Measurements from ENCODE around the gene PCCA.
"Not testable (repeated sequence)": the region's sequence is repeated elsewhere in the genome, so short reads cannot be mapped to it uniquely, and the experiment has no call there.

The PCCA gene, protein sequence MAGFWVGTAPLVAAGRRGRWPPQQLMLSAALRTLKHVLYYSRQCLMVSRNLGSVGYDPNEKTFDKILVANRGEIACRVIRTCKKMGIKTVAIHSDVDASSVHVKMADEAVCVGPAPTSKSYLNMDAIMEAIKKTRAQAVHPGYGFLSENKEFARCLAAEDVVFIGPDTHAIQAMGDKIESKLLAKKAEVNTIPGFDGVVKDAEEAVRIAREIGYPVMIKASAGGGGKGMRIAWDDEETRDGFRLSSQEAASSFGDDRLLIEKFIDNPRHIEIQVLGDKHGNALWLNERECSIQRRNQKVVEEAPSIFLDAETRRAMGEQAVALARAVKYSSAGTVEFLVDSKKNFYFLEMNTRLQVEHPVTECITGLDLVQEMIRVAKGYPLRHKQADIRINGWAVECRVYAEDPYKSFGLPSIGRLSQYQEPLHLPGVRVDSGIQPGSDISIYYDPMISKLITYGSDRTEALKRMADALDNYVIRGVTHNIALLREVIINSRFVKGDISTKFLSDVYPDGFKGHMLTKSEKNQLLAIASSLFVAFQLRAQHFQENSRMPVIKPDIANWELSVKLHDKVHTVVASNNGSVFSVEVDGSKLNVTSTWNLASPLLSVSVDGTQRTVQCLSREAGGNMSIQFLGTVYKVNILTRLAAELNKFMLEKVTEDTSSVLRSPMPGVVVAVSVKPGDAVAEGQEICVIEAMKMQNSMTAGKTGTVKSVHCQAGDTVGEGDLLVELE

DNA sequence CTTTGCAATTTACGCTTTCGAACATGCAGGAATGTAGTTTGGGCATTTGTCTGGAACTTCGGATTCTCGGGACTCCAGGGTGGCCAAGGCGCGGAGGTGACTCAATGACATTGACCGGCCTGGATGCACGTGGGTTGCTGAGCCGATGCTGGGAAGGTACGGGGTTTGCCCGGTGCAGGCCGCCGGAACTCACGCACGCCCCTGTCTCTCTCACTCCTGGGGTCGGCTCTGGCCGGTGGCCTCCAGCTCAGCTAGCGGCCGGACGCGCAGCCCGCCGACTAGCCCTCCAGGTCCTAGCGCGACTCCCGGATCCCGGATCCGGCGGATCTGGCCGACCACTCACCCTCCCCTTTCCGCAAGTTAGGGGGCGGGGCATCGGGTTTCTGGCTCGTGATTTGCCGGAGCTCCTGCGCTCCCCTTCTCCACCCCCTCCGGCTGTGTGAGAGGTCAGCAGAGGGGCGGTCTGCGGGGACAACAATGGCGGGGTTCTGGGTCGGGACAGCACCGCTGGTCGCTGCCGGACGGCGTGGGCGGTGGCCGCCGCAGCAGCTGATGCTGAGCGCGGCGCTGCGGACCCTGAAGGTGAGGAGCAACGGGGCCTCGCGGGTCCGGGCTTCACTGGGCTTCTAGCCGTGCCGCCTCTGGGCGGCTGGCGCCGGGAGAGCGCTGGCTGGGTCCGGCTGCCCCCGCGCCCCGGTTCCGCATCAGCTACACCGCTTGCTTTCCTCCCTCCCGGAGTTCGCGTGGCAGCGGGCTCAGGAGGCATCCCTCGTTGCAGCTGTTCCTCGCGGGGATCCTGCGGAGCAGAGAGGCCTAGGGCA is at the start of gene PCCA:
PCCA (plus strand) TSS at position 450 of the 821 bp plus-strand sequence; CDS start at position 478, 28 bp downstream.
- Mint-ChIP-seq H3K27me3 (no peaks in the 10 kb centered on the region), H3K27ac (peak within 1 kb of the TSS; percentile 83)

DNA sequence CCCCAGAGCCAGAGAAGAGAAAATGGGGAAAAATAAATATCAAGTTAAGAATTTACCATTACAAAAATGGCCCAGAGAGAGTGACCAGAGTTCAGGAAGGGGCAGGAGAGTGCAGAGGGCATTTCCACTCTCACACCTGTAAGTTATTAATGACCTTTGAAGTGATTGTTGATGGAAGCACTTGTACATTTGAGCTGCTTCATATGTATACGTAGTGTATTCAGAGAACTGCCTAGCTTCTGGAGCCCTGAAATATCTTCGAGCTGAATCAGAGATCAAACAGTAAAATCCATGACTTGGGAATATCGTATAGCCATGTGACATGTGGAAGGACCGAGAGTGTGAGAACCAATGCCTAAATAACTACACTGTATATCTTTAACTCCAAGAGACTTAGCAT is 49.2 kb upstream of the PCCA start:
- H3K4me3 Mint-ChIP-seq, result no peak overlapping the region
- H3K9me3 Mint-ChIP-seq, result no peaks in the 10 kb centered on the region
- ATAC-seq (ENCODE audit: low read depth) (no peak), DNase-seq (ENCODE audit: low spot score in 2 of 2) (no peak)
- H3K27me3 Mint-ChIP-seq, result peaks cover 3% of the 10 kb centered on the region
- no peaks in the 10 kb centered on the region for H3K4me1 Mint-ChIP-seq
- H3K27ac Mint-ChIP-seq, result no peak overlapping the region
- H3K36me3 Mint-ChIP-seq, result no peaks in the 10 kb centered on the region

More for the DNA sequence above, at the start of gene PCCA:
- Mint-ChIP-seq H3K9me3 (no peaks in the 10 kb centered on the region), H3K4me1 (peaks cover 21% of the 10 kb centered on the region), H3K36me3 (no peaks in the 10 kb centered on the region), H3K4me3 (peak within 1 kb of the TSS; percentile 93)
- DNase-seq (ENCODE audit: low spot score in 2 of 2), result peak; percentile 29 to 52
- ATAC-seq (ENCODE audit: low read depth), result peak; percentile 81

DNA sequence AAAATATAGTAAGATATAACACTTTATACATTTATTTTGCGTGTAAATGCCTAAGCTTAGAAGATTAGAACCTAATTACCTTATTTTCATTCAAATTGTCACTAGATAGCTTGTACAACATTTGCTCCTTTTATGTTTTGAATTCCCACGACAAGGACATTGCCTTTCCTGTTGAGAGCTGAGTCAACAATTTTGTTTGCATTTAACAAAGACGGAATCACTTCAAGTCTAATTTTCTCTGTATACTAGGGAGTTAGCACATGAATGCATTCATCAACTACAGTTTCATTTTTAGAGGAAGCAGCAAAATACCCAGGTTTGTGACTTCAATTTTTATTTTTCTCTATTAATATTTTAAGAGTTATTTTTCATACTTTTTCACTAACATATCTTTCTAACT is 48.7 kb upstream of the PCCA start:
- H3K9me3 Mint-ChIP-seq, result no peaks in the 10 kb centered on the region
- no peak for ATAC-seq (ENCODE audit: low read depth)

DNA sequence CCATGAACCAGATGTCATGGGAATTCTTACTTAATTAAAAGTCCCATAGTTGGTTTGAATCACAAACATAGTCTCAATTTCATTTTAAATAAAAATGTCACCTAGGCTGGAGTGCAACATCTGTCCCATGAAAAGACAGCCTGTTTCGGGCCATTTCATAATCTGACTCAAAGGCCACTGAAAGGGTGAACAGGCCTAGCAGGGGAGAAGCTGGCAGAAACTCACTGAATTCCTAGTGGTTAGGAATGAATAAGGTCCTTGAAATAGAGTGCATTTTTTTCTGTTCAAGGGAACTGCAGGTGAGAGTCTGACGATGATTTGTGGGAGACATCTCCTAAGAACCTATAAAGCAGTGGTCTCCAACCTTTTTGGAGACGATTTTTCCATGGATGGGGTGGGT is 44.0 kb upstream of the PCCA start:
- H3K27me3 Mint-ChIP-seq, result peaks cover 4% of the 10 kb centered on the region
- no peaks in the 10 kb centered on the region for H3K36me3 Mint-ChIP-seq
- ATAC-seq (ENCODE audit: low read depth) (no peak), DNase-seq (ENCODE audit: low spot score in 2 of 2) (no peak)
- no peak overlapping the region for H3K27ac Mint-ChIP-seq
- H3K9me3 Mint-ChIP-seq, result no peaks in the 10 kb centered on the region
- no peaks in the 10 kb centered on the region for H3K4me1 Mint-ChIP-seq
- no peak overlapping the region for H3K4me3 Mint-ChIP-seq

More for the DNA sequence above, 48.7 kb upstream of the PCCA start:
- H3K4me3 Mint-ChIP-seq, result no peak overlapping the region
- H3K27ac Mint-ChIP-seq, result no peak overlapping the region
- no peaks in the 10 kb centered on the region for H3K4me1 Mint-ChIP-seq
- DNase-seq (ENCODE audit: low spot score in 2 of 2), result no peak
- no peaks in the 10 kb centered on the region for H3K36me3 Mint-ChIP-seq
- H3K27me3 Mint-ChIP-seq, result peaks cover 3% of the 10 kb centered on the region

DNA sequence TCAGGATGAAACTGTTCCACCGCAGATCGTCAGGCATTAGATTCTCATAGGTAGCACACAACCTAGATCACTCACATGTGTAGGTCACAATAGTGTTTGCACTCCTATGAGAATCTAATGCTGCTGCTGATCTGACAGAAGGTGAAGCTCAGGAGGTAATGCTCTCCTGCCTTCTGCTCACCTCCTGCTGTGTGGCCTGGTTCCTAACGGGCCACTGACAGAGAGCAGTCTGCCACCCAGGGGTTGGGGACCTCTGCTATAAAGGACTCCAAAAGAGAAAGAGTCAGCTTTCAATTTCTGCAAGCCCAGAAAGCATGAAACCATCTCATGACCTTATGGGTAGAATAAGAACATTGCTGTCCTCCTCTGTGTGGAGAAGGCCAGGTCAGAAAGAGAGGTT is 43.5 kb upstream of the PCCA start:
- Mint-ChIP-seq H3K36me3 (no peaks in the 10 kb centered on the region), H3K4me1 (no peaks in the 10 kb centered on the region), H3K27me3 (peaks cover 4% of the 10 kb centered on the region), H3K9me3 (no peaks in the 10 kb centered on the region), H3K4me3 (no peak overlapping the region), H3K27ac (no peak overlapping the region)
- no peak for ATAC-seq (ENCODE audit: low read depth)
- DNase-seq (ENCODE audit: low spot score in 2 of 2), result no peak

DNA sequence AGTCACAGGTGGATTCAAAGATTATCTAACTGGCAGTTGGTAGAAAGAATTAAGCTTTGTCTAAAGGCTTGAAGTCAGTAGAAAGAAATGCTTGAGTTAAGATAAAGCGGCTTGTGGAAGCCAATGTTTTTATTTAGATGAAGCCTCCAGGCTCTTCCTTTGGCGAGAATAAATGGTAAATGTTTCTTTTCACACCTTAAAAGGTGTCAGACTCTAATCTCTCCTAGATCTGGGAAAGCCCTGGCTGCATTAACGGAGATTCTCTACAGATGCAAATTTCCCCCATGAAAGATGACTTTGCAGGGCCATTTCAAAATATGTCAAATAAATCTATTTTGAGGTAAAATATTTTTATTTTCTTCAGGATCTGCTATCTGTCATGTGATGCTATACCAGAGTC is 37.8 kb upstream of the PCCA start:
- Mint-ChIP-seq H3K27me3 (peaks cover 2% of the 10 kb centered on the region), H3K4me1 (no peaks in the 10 kb centered on the region), H3K27ac (no peak overlapping the region), H3K36me3 (no peaks in the 10 kb centered on the region), H3K4me3 (no peak overlapping the region), H3K9me3 (no peaks in the 10 kb centered on the region)
- DNase-seq (ENCODE audit: low spot score in 2 of 2) (no peak), ATAC-seq (ENCODE audit: low read depth) (no peak)

DNA sequence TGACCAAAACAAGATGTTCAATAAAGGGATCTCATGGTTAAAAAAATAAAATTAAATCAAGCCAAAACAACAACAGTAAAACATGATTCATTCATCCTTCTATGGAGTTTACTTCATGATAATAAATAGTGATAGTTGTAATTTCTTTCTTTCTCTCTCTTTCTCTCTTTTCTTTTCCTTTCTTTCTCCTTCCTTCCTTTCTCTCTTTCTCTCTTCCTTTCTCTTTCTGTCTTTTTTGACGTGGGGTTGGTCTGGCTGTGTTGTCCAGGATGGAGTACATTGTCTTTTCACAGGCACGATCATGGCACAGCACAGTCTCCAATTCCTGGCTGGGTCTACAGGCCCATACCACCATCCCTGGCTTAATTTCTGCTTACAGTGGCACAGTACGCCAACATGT is 29.1 kb upstream of the PCCA start:
- Mint-ChIP-seq H3K27me3 (peaks cover 7% of the 10 kb centered on the region), H3K4me3 (no peak overlapping the region), H3K36me3 (peaks cover 2% of the 10 kb centered on the region), H3K4me1 (no peaks in the 10 kb centered on the region), H3K9me3 (peaks cover 5% of the 10 kb centered on the region), H3K27ac (no peak overlapping the region)
- DNase-seq (ENCODE audit: low spot score in 2 of 2) (no peak), ATAC-seq (ENCODE audit: low read depth) (no peak)

DNA sequence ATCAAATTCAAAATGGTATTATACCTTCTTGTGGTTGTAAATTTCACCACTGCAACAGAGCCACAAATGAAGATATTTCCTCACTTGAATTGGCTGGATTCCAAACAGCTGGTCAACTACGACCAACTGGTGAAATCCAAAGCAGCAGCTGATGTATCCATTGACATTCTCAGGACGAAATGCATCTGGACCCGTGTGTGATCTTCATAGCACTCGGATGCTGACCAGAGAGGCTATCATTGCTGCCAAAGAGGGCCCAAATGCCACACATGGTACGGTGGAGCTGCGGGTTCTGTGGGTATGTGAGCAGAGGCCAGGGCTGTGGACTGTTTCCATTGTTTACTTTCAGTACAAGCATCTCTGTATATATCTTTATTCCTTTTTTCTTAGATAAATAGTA is 25.6 kb upstream of the PCCA start:
- H3K27me3 Mint-ChIP-seq, result peaks cover 8% of the 10 kb centered on the region
- H3K9me3 Mint-ChIP-seq, result peaks cover 5% of the 10 kb centered on the region
- H3K4me3 Mint-ChIP-seq, result no peak overlapping the region
- DNase-seq (ENCODE audit: low spot score in 2 of 2) (no peak), ATAC-seq (ENCODE audit: low read depth) (no peak)
- peaks cover 2% of the 10 kb centered on the region for H3K36me3 Mint-ChIP-seq
- H3K27ac Mint-ChIP-seq, result no peak overlapping the region
- no peaks in the 10 kb centered on the region for H3K4me1 Mint-ChIP-seq

DNA sequence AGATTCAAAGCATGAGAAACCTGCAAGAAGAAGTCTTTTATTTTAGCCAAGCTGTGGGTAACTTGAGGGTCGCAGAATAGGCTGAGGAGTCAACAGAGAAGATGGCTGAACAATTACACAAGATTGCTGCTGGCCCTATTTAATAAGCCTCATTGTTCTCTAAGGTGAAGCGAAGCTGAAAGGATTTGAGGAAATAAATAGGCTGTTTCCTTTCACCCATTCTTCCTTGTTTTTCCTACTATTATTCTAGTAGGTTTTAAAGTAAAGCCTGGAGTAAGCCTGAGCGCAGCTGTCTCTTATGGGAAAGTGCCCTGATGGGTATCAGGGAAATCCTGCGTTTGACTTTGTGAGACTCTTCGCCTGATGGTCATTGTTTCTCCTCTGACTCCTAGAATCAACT is 25.0 kb upstream of the PCCA start:
- H3K4me3 Mint-ChIP-seq, result no peak overlapping the region
- DNase-seq (ENCODE audit: low spot score in 2 of 2), result no peak

DNA sequence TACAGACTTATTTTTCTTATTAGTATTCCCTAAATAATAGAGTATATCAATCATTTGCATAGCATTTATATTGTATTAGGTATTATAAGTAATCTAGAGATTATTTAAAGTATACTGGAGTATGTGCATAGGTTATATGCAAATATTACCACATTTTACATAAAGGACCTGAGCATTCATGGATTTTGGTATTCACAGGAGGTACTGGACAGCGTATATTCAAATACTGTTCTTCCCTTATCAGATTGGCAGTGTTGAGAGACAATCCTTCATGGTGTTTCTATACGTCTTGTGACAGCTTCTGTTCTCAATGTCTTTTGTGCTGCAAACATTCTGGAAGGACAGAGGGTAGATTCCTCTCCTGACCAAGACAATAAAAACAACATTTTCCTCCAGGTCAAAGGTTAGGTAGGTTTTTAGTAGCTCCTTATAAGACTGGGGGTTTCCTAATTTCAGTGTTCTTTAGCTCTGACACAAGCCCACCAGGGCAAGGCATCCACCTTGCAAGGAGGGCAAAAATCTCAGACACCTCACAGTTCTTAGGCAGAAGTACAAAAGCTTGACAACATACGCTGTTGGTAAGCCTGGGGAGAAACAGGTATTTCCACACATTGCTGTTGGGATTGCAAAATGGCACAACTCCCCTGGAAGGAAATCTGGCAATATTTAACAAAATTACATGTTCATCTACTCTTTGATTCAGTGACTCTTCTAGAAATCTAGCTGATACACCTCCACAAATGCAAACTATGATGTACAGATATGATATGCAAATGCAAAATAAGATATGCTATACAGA is 20.6 kb upstream of the PCCA start:
- ATAC-seq (ENCODE audit: low read depth), result no peak
- Mint-ChIP-seq H3K27me3 (peaks cover 1% of the 10 kb centered on the region), H3K4me1 (no peaks in the 10 kb centered on the region), H3K27ac (no peak overlapping the region), H3K4me3 (no peak overlapping the region), H3K9me3 (no peaks in the 10 kb centered on the region), H3K36me3 (no peaks in the 10 kb centered on the region)
- no peak for DNase-seq (ENCODE audit: low spot score in 2 of 2)

More for the DNA sequence above, 25.0 kb upstream of the PCCA start:
- H3K27me3 Mint-ChIP-seq, result peaks cover 8% of the 10 kb centered on the region
- no peak overlapping the region for H3K27ac Mint-ChIP-seq
- ATAC-seq (ENCODE audit: low read depth), result no peak
- H3K4me1 Mint-ChIP-seq, result no peaks in the 10 kb centered on the region
- H3K9me3 Mint-ChIP-seq, result peaks cover 4% of the 10 kb centered on the region
- no peaks in the 10 kb centered on the region for H3K36me3 Mint-ChIP-seq

DNA sequence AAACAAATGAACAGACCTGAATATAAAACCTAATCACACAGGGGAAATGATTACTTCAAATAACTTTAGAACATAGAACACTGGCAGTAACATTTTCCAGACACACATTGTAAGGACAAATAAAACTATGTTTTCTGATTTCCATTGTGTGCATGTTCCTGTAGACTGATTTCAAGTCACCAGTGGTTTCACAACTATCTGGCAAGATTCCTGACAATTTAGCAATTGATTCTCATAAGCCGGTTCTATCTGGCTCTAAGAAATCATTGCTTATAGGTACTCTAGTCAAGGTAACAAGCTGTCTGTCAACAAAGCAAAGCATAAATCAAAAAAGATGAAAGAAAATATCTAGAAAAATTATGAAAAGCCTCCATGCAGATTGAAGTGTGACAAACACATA is 19.6 kb upstream of the PCCA start:
- Mint-ChIP-seq H3K27me3 (peaks cover 1% of the 10 kb centered on the region), H3K36me3 (no peaks in the 10 kb centered on the region), H3K4me3 (no peak overlapping the region), H3K4me1 (no peaks in the 10 kb centered on the region), H3K9me3 (no peaks in the 10 kb centered on the region), H3K27ac (no peak overlapping the region)
- DNase-seq (ENCODE audit: low spot score in 2 of 2) (no peak), ATAC-seq (ENCODE audit: low read depth) (no peak)

DNA sequence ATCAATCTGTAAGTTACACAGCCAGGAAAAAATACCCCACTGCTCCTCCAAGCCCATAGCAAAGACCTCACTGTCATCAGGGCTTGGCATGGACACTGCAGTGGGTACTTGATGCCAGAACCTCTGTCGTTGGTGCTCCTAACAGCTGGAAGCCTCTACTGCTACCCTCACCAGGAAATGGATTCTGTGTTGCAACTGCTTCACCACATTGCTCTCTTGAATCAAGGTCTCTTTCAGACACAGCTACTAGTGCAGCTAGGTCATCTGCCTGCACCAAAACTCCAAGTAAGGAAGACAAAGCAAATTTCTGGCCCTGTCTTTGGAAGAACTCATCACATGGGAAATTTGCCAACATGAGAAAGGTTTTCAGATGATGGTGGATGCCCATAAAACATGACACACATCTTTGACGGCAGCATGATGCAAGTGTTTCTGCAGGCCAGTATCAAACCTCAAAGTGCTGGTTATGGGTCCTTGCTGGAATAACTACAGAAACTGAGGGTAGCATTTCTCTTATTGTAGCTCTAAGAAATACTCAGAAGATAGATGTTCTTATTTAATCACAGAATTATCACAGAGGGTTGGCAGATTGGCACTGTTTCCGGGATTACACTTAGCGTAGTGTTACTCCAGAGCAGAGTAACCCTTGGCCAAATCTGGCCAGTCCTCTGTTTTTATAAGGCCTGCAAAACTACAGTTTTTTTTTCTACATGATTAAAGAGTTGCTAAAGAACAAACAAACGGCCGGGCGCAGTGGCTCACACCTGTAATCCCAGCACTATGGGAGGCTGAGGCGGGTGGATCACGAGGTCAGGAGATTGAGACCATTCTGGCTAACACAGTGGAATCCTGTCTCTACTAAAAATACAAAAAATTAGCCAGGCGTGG is 12.9 kb upstream of the PCCA start:
- H3K9me3 Mint-ChIP-seq, result no peaks in the 10 kb centered on the region
- DNase-seq (ENCODE audit: low spot score in 2 of 2) (no peak), ATAC-seq (ENCODE audit: low read depth) (no peak)
- no peak overlapping the region for H3K4me3 Mint-ChIP-seq
- H3K4me1 Mint-ChIP-seq, result no peaks in the 10 kb centered on the region
- no peaks in the 10 kb centered on the region for H3K36me3 Mint-ChIP-seq
- H3K27me3 Mint-ChIP-seq, result no peaks in the 10 kb centered on the region
- no peak overlapping the region for H3K27ac Mint-ChIP-seq

DNA sequence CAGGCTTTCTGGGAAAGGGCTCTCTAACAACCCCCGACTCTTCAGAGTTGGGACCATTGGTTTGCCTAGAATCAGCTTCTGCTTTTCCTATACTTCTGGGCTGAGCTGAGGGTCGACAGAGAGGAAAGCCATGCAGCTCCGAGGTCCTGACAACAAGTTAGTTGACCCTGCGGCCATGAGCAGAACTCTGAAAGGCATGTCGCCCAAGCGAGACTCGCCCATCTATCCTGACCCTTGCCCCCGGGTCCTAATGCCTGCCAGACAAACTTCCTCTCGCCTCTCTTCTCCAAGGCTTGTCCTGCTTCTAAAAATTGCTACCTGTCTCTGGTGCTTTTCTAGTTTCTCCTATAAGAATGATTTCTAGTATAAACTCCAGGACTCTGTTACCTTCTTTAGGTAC is 9.9 kb upstream of the PCCA start:
- not testable (repeated sequence) for H3K27me3 Mint-ChIP-seq; H3K27ac Mint-ChIP-seq; ATAC-seq (ENCODE audit: low read depth); H3K4me1 Mint-ChIP-seq; H3K4me3 Mint-ChIP-seq; DNase-seq (ENCODE audit: low spot score in 2 of 2); H3K9me3 Mint-ChIP-seq; H3K36me3 Mint-ChIP-seq
